ENCODE measurements around the gene SUV39H1.

DNA sequence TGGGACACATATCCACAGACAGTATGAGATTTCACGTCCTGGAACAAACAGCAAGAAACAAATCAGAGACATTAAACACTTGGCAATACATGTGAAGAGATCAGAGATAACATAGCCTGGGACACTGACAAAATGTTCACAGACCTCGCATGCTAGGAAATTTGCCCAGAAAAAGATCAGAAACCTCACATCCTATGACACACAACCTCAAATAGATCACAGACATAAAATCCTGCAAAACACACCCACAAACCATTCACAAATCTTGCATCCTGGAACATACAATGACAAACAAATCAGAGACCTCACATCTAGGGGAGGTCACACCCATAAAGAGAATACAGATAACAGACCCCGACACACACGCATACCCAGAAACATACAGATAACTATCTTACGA lies 18.0 kb downstream of the SUV39H1 start:
- TF ChIP-seq POLR2AphosphoS5 (IDR thresholded peaks at IDR 0.05) (no peak), EP300 (IDR thresholded peaks at IDR 0.05) (no peak), POLR2A (IDR thresholded peaks at IDR 0.05) (no peak)
- TF ChIP-seq, protein P1, sequence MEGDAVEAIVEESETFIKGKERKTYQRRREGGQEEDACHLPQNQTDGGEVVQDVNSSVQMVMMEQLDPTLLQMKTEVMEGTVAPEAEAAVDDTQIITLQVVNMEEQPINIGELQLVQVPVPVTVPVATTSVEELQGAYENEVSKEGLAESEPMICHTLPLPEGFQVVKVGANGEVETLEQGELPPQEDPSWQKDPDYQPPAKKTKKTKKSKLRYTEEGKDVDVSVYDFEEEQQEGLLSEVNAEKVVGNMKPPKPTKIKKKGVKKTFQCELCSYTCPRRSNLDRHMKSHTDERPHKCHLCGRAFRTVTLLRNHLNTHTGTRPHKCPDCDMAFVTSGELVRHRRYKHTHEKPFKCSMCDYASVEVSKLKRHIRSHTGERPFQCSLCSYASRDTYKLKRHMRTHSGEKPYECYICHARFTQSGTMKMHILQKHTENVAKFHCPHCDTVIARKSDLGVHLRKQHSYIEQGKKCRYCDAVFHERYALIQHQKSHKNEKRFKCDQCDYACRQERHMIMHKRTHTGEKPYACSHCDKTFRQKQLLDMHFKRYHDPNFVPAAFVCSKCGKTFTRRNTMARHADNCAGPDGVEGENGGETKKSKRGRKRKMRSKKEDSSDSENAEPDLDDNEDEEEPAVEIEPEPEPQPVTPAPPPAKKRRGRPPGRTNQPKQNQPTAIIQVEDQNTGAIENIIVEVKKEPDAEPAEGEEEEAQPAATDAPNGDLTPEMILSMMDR (IDR thresholded peaks at IDR 0.05), result no peak

Measured in gastroesophageal sphincter (tissue), 3 donors.